Measurements from ENCODE around the gene BTBD9. TPM values are rescaled to one million over a fixed set of nuclear protein-coding genes. Genes with fewer than 3 reads are reported as not detected.
A peak's percentile ranks its signal among the peaks of the same experiment; 100 is the strongest.

The BTBD9 gene
- total and polyA plus RNA-seq, 10 donors = 1.2 to 43.1 (median 27.8) TPM

DNA sequence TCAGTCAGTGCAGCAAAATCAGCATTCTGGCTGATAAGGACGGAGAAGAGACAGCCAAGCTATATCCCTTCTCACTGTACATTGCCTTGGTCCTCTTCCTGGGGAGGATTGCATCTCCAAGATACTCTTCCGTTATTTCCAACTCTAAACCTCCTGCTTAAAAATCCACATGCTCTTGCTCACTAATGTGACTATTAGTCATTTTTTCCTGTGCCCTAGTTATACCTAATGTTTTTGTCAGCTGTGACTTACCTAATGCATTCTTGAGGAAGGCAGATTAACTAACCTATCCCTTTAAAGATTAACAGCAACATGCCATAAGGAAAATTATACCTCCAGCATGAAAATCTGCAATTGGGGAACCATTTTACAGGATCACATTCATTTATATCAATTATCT lies 317.6 kb downstream of the BTBD9 start:
- DNase-seq = no peak
- WGBS, 5 donors = 89 to 95% (median 94%) methylated on average over 2 of the region's 2 CpGs
- intact Hi-C loops (cut with DNase I; ENCODE audit: low total_unique reads) = no loop called here

GRCh38 chr6:38320843-38321242 lies 318.9 kb downstream of the BTBD9 start:
- peaks cover 0 to 5% (median 0%) of the 10 kb centered on the region in 6 donors for H3K36me3 ChIP-seq
- TF ChIP-seq POLR2AphosphoS5 (IDR thresholded peaks at IDR 0.05) (no peak), CTCF (IDR thresholded peaks at IDR 0.05 in 8 of 11, conservative IDR thresholded peaks at IDR 0.05 in 3 of 11) (no peak), POLR2A (IDR thresholded peaks at IDR 0.05) (no peak)
- no peaks in the 10 kb centered on the region for H3K9me3 ChIP-seq
- intact Hi-C loops (cut with DNase I; ENCODE audit: low total_unique reads) = no loop called here
- H3K27me3 ChIP-seq (replicated peaks in 1 of 7) = no peaks in the 10 kb centered on the region
- 59 to 76% (median 71%) methylated on average over 6 of the region's 6 CpGs for WGBS, 5 donors
- H3K4me1 ChIP-seq = peaks cover 0 to 13% (median 0%) of the 10 kb centered on the region in 6 donors
- no peak for DNase-seq
- no peak overlapping the region for H3K4me3 ChIP-seq
- peak overlapping the region in 1 of 8 donors; percentile 14 for H3K27ac ChIP-seq

More for the DNA sequence above, 317.6 kb downstream of the BTBD9 start:
- Histone ChIP-seq H3K9me3 (no peaks in the 10 kb centered on the region), H3K36me3 (peaks cover 0 to 5% (median 0%) of the 10 kb centered on the region in 6 donors), H3K27ac (no peak overlapping the region), H3K4me3 (no peak overlapping the region), H3K4me1 (peaks cover 0 to 13% (median 0%) of the 10 kb centered on the region in 6 donors), H3K27me3 (replicated peaks in 1 of 7) (no peaks in the 10 kb centered on the region)
- TF ChIP-seq CTCF (IDR thresholded peaks at IDR 0.05 in 8 of 11, conservative IDR thresholded peaks at IDR 0.05 in 3 of 11) = no peak
- no peak for TF ChIP-seq POLR2A (IDR thresholded peaks at IDR 0.05)
- TF ChIP-seq POLR2AphosphoS5 (IDR thresholded peaks at IDR 0.05) = no peak

GRCh38 chr6:38320358-38320757 lies 319.4 kb downstream of the BTBD9 start:
- WGBS, 5 donors = 65 to 78% (median 71%) methylated on average over 3 of the region's 3 CpGs
- Histone ChIP-seq H3K27me3 (replicated peaks in 1 of 7) (no peaks in the 10 kb centered on the region), H3K4me1 (peaks cover 0 to 13% (median 0%) of the 10 kb centered on the region in 6 donors), H3K9me3 (no peaks in the 10 kb centered on the region), H3K27ac (no peak overlapping the region), H3K36me3 (peaks cover 0 to 5% (median 0%) of the 10 kb centered on the region in 6 donors), H3K4me3 (no peak overlapping the region)
- intact Hi-C loops (cut with DNase I; ENCODE audit: low total_unique reads) = no loop called here
- TF ChIP-seq POLR2A (IDR thresholded peaks at IDR 0.05) (no peak), POLR2AphosphoS5 (IDR thresholded peaks at IDR 0.05) (no peak), CTCF (IDR thresholded peaks at IDR 0.05 in 8 of 11, conservative IDR thresholded peaks at IDR 0.05 in 3 of 11) (no peak)
- no peak for DNase-seq

DNA sequence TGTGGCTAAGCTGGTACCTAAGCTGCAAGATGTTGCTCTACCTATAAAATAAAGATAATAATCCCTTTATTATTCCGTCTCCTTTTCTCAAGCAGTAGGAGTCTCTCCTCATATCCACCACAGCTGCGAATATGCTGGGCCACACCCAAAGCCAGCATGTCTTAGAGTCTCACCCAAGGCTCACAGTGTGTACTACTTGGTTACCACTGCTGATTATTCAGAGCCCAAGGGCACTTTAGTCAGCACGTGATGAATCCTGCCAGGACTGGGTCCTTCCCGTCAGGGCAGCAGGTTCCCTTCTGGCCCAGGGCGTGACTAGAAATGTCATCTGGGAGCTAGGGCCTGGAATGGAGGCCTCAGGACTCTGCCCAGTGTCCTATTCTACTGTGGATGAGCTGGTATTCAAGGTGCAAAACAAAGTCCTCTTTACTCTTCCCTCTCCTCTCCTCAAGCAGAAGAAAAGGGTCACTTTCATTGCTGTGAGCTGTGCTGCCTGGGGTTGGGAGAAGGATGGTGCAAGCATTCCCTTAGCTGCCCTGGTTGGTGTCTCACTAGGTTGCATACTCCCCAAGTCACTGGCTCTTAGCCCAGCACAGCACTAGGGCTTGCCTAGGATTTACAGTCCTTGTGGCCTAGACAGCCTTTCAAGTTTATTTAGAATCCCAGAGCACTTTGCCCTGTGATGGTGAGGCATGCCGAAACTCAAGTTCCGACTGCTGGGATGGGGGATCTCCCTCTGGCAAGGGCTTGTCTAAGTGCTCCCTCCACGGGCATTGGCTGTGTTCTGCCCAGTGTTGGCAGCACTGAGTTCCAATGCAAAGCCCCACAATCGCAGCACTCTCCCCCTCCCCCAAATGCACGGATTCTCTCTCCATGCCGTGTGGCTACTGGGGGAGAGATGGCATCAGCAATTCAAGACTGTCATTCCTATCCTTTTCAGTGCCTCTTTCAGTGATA lies 320.2 kb downstream of the BTBD9 start:
- no peak overlapping the region for H3K27ac ChIP-seq
- peaks cover 0 to 5% (median 0%) of the 10 kb centered on the region in 6 donors for H3K36me3 ChIP-seq
- DNase-seq = no peak
- H3K4me1 ChIP-seq = peaks cover 0 to 13% (median 0%) of the 10 kb centered on the region in 6 donors
- no peak overlapping the region for H3K4me3 ChIP-seq
- intact Hi-C loops (cut with DNase I; ENCODE audit: low total_unique reads) = no loop called here
- H3K9me3 ChIP-seq = no peaks in the 10 kb centered on the region
- TF ChIP-seq CTCF (IDR thresholded peaks at IDR 0.05 in 8 of 11, conservative IDR thresholded peaks at IDR 0.05 in 3 of 11) (no peak), POLR2AphosphoS5 (IDR thresholded peaks at IDR 0.05) (no peak), POLR2A (IDR thresholded peaks at IDR 0.05) (no peak)
- no peaks in the 10 kb centered on the region for H3K27me3 ChIP-seq (replicated peaks in 1 of 7)
- WGBS, 5 donors = 80 to 94% (median 91%) methylated on average over 9 to 11 of the region's 11 CpGs
